Liver (tissue), 9 donors: ENCODE measurements around the gene CRTC2. TPM values are rescaled to one million over a fixed set of nuclear protein-coding genes. Genes with fewer than 3 reads are reported as not detected.

ENCODE experiments used
- DNase-seq: peaks from one replicate; pipeline ENCODE4 v3.0.0-alpha.2; 2017; ENCODE audit warnings: low spot score
- H3K27ac ChIP-seq, 2 donors: one replicate each; pipeline ENCODE4 v1.7.0; 2013; ENCODE audit warnings: inconsistent platforms in 2 of 2, low read length in 2 of 2, control low read depth in 1 of 2, low read depth in 1 of 2, mild to moderate bottlenecking in 1 of 2
- H3K27me3 ChIP-seq, 4 donors: one replicate each; pipeline versions ENCODE4 v1.6.1 to v1.7.0; 2013; ENCODE audit warnings: low read length in 3 of 4, inconsistent platforms in 1 of 4, mild to moderate bottlenecking in 1 of 4, moderate library complexity in 1 of 4; ENCODE audit not compliant: control insufficient read depth in 4 of 4, insufficient read depth in 4 of 4
- H3K36me3 ChIP-seq, 4 donors: one replicate each; pipeline versions ENCODE4 v1.6.1 to v1.7.0; 2013; ENCODE audit warnings: low read length in 3 of 4, mild to moderate bottlenecking in 3 of 4, low read depth in 1 of 4, moderate library complexity in 1 of 4; ENCODE audit not compliant: control insufficient read depth in 4 of 4, insufficient read depth in 3 of 4
- H3K4me1 ChIP-seq, 4 donors: one replicate each; pipeline versions ENCODE4 v1.6.1 to v1.7.0; 2013; ENCODE audit warnings: low read length in 3 of 4, mild to moderate bottlenecking in 3 of 4, moderate library complexity in 1 of 4; ENCODE audit not compliant: control insufficient read depth in 4 of 4, insufficient read depth in 4 of 4
- H3K4me3 ChIP-seq, 3 donors: one replicate each; pipeline versions ENCODE4 v1.6.1 to v1.7.0; 2013; ENCODE audit warnings: low read length in 3 of 3, control low read depth in 1 of 3, low read depth in 1 of 3, mild to moderate bottlenecking in 1 of 3
- H3K9ac ChIP-seq, 2 donors: one replicate each; pipeline ENCODE4 v1.7.0; 2013; ENCODE audit warnings: low read length in 2 of 2, mild to moderate bottlenecking in 2 of 2, moderate library complexity in 2 of 2, control low read depth in 1 of 2, low read depth in 1 of 2
- H3K9me3 ChIP-seq, 4 donors: one replicate each; pipeline versions ENCODE4 v1.6.1 to v1.7.0; 2013; ENCODE audit warnings: low read length in 3 of 4; ENCODE audit not compliant: control insufficient read depth in 4 of 4
- EGR1 ChIP-seq, 2 donors: IDR thresholded peaks; 2 replicates each; pipeline ENCODE4 v1.6.1; 2016 to 2018; ENCODE audit warnings: antibody characterized with exemption in 2 of 2, low read depth in 2 of 2
- FOXA1 ChIP-seq: IDR thresholded peaks from 2 replicates; pipeline ENCODE4 v1.6.1; 2016; ENCODE audit warnings: antibody characterized with exemption
- FOXA2 ChIP-seq: IDR thresholded peaks from 2 replicates; pipeline ENCODE4 v1.6.1; 2016; ENCODE audit warnings: antibody characterized with exemption
- GABPA ChIP-seq, 2 donors: IDR thresholded peaks in 1 of 2; conservative IDR thresholded peaks in 1 of 2; 2 replicates each; pipeline ENCODE4 v1.6.1; 2016; ENCODE audit warnings: antibody characterized with exemption in 2 of 2, mild to moderate bottlenecking in 1 of 2, moderate library complexity in 1 of 2
- HNF4A ChIP-seq, 2 donors: conservative IDR thresholded peaks; 2 replicates each; pipeline ENCODE4 v1.6.1; 2016; ENCODE audit warnings: antibody characterized with exemption in 2 of 2, mild to moderate bottlenecking in 2 of 2
- HNF4G ChIP-seq: IDR thresholded peaks from 2 replicates; pipeline ENCODE4 v1.6.1; 2016; ENCODE audit warnings: antibody characterized with exemption
- JUND ChIP-seq, 2 donors: IDR thresholded peaks; 2 replicates each; pipeline ENCODE4 v1.6.1; 2016; ENCODE audit warnings: antibody characterized with exemption in 2 of 2
- NR2F2 ChIP-seq: IDR thresholded peaks from 2 replicates; pipeline ENCODE4 v1.6.1; 2016; ENCODE audit warnings: antibody characterized with exemption
- RAD21 ChIP-seq, 2 donors: IDR thresholded peaks; 2 replicates each; pipeline ENCODE4 v1.6.1; 2016; ENCODE audit warnings: antibody characterized with exemption in 2 of 2, mild to moderate bottlenecking in 2 of 2
- RXRA ChIP-seq, 2 donors: IDR thresholded peaks; 2 replicates each; pipeline ENCODE4 v1.6.1; 2017 to 2018; ENCODE audit warnings: antibody characterized with exemption in 2 of 2, mild to moderate bottlenecking in 1 of 2
- SP1 ChIP-seq: IDR thresholded peaks from 2 replicates; pipeline ENCODE4 v1.6.1; 2018; ENCODE audit warnings: antibody characterized with exemption, mild to moderate bottlenecking
- TAF1 ChIP-seq: conservative IDR thresholded peaks from 2 replicates; pipeline ENCODE4 v1.6.1; 2016; ENCODE audit warnings: antibody characterized with exemption, mild to moderate bottlenecking
- YY1 ChIP-seq: IDR thresholded peaks from 2 replicates; pipeline ENCODE4 v1.6.1; 2016; ENCODE audit warnings: antibody characterized with exemption, mild to moderate bottlenecking
- WGBS: extraction: QIAGEN DNeasy Blood & Tissue Kit; methylation state at CpG from one replicate; pipeline ENCODE4 v1.1.7; 2013; 5-methylcytosine and 5-hydroxymethylcytosine counted together
- polyA plus RNA-seq, 2 donors: library from polyadenylated mRNA; stranded (reverse) in 1 of 2; unstranded in 1 of 2; fragments of 200-250 nt in 1 of 2; fragments of >200 nt in 1 of 2; fragmentation: Nextera tagmentation in 1 of 2; extraction: Ambion mirVana in 1 of 2; gene quantifications; one replicate each; pipeline versions ENCODE4 v1.2.1 to v1.2.3, GENCODE V29; 2013 to 2015
- total RNA-seq, 2 donors: library from RNA; depleted of rRNA; stranded (reverse); fragments of >200 nt; gene quantifications; one replicate each; pipeline ENCODE4 v1.2.3, GENCODE V29; 2014
- TF ChIP-seq, protein P1 (sequence below): IDR thresholded peaks from 2 replicates; pipeline ENCODE4 v1.6.1; 2016; ENCODE audit warnings: antibody characterized with exemption, mild to moderate bottlenecking
- TF ChIP-seq, protein P2 (sequence below): IDR thresholded peaks from 2 replicates; pipeline ENCODE4 v1.6.1; 2016; ENCODE audit warnings: antibody characterized with exemption
- TF ChIP-seq, protein P3 (sequence below): IDR thresholded peaks from 2 replicates; pipeline ENCODE4 v1.6.1; 2016; ENCODE audit warnings: antibody characterized with exemption
- TF ChIP-seq, protein P4 (sequence below): IDR thresholded peaks from 2 replicates; pipeline ENCODE4 v1.6.1; 2016; ENCODE audit warnings: antibody characterized with exemption
- TF ChIP-seq, protein P5 (sequence below): fragments of 150-350 bp; IDR thresholded peaks from 2 replicates; pipeline ENCODE4 v1.5.1; 2017; ENCODE audit warnings: improper control_type of control experiment, low read depth, low read length; ENCODE audit not compliant: missing input control
- donor health status: healthy.
- donor health status: healthy.
- donor health status: healthy.
- donor health status: healthy.
- donor health status: healthy.

Gene CRTC2
- total and polyA plus RNA-seq, 4 donors: 4.9 to 14.9 (median 8.2) TPM

DNA sequence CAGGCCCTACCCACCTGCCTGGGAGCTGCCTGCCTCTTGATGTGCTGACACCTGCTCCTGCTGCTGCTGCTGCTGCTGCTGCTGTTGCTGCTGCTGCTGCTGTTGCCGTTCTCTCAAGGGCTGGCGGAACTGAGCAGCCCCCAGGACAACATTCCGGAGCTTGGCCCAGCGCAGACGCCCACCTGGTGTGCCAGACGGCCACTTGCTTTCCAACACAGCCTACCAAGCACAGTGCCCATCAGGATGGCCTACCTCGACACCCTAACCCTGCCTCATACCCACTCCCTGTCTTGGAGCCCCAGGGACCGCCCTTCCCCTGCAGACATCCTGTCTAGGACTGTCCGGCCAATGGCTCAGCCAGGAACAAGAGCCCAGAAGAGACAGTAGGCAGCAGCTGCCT lies 23.7 kb downstream of the CRTC2 start:
- no peak overlapping the region for H3K9ac ChIP-seq
- H3K4me1 ChIP-seq: no peaks in the 10 kb centered on the region
- TF ChIP-seq JUND (IDR thresholded peaks at IDR 0.05) (no peak), RXRA (IDR thresholded peaks at IDR 0.05) (no peak), RAD21 (IDR thresholded peaks at IDR 0.05) (no peak), SP1 (no peak), FOXA2 (no peak), FOXA1 (no peak), GABPA (IDR thresholded peaks at IDR 0.05 in 1 of 2, conservative IDR thresholded peaks at IDR 0.05 in 1 of 2) (no peak), YY1 (no peak), TAF1 (no peak), EGR1 (IDR thresholded peaks at IDR 0.05; ENCODE audit: low read depth in 2 of 2) (no peak), HNF4G (no peak), HNF4A (conservative IDR thresholded peaks at IDR 0.05) (no peak), NR2F2 (no peak)
- TF ChIP-seq, protein P1, sequence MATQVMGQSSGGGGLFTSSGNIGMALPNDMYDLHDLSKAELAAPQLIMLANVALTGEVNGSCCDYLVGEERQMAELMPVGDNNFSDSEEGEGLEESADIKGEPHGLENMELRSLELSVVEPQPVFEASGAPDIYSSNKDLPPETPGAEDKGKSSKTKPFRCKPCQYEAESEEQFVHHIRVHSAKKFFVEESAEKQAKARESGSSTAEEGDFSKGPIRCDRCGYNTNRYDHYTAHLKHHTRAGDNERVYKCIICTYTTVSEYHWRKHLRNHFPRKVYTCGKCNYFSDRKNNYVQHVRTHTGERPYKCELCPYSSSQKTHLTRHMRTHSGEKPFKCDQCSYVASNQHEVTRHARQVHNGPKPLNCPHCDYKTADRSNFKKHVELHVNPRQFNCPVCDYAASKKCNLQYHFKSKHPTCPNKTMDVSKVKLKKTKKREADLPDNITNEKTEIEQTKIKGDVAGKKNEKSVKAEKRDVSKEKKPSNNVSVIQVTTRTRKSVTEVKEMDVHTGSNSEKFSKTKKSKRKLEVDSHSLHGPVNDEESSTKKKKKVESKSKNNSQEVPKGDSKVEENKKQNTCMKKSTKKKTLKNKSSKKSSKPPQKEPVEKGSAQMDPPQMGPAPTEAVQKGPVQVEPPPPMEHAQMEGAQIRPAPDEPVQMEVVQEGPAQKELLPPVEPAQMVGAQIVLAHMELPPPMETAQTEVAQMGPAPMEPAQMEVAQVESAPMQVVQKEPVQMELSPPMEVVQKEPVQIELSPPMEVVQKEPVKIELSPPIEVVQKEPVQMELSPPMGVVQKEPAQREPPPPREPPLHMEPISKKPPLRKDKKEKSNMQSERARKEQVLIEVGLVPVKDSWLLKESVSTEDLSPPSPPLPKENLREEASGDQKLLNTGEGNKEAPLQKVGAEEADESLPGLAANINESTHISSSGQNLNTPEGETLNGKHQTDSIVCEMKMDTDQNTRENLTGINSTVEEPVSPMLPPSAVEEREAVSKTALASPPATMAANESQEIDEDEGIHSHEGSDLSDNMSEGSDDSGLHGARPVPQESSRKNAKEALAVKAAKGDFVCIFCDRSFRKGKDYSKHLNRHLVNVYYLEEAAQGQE: no peak
- TF ChIP-seq, protein P2, sequence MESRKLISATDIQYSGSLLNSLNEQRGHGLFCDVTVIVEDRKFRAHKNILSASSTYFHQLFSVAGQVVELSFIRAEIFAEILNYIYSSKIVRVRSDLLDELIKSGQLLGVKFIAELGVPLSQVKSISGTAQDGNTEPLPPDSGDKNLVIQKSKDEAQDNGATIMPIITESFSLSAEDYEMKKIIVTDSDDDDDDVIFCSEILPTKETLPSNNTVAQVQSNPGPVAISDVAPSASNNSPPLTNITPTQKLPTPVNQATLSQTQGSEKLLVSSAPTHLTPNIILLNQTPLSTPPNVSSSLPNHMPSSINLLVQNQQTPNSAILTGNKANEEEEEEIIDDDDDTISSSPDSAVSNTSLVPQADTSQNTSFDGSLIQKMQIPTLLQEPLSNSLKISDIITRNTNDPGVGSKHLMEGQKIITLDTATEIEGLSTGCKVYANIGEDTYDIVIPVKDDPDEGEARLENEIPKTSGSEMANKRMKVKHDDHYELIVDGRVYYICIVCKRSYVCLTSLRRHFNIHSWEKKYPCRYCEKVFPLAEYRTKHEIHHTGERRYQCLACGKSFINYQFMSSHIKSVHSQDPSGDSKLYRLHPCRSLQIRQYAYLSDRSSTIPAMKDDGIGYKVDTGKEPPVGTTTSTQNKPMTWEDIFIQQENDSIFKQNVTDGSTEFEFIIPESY: no peak
- TF ChIP-seq, protein P3, sequence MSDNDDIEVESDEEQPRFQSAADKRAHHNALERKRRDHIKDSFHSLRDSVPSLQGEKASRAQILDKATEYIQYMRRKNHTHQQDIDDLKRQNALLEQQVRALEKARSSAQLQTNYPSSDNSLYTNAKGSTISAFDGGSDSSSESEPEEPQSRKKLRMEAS: no peak
- TF ChIP-seq, protein P4, sequence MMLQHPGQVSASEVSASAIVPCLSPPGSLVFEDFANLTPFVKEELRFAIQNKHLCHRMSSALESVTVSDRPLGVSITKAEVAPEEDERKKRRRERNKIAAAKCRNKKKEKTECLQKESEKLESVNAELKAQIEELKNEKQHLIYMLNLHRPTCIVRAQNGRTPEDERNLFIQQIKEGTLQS: no peak
- TF ChIP-seq, protein P5, sequence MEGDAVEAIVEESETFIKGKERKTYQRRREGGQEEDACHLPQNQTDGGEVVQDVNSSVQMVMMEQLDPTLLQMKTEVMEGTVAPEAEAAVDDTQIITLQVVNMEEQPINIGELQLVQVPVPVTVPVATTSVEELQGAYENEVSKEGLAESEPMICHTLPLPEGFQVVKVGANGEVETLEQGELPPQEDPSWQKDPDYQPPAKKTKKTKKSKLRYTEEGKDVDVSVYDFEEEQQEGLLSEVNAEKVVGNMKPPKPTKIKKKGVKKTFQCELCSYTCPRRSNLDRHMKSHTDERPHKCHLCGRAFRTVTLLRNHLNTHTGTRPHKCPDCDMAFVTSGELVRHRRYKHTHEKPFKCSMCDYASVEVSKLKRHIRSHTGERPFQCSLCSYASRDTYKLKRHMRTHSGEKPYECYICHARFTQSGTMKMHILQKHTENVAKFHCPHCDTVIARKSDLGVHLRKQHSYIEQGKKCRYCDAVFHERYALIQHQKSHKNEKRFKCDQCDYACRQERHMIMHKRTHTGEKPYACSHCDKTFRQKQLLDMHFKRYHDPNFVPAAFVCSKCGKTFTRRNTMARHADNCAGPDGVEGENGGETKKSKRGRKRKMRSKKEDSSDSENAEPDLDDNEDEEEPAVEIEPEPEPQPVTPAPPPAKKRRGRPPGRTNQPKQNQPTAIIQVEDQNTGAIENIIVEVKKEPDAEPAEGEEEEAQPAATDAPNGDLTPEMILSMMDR: no peak
- no peaks in the 10 kb centered on the region for H3K9me3 ChIP-seq
- DNase-seq: no peak
- H3K36me3 ChIP-seq: peaks cover 11 to 82% (median 51%) of the 10 kb centered on the region in 4 donors
- no peak overlapping the region for H3K27ac ChIP-seq
- H3K4me3 ChIP-seq: no peak overlapping the region
- 98% methylated on average over 9 of the region's 9 CpGs for WGBS
- H3K27me3 ChIP-seq: no peaks in the 10 kb centered on the region
